Right ventricle myocardium superior (tissue), 1 donor: ENCODE data around the gene INSC. TPM values are rescaled to one million over a fixed set of nuclear protein-coding genes. Genes with fewer than 3 reads are reported as not detected.
"Not testable (repeated sequence)": the region's sequence is repeated elsewhere in the genome, so short reads cannot be mapped to it uniquely, and the experiment has no call there.

ENCODE experiments used
- ATAC-seq: fragments of 200-7000 bp; cut with Tn5 transposase; one replicate; pipeline ENCODE4 v1.9.1; 2020; ENCODE audit warnings: mild to moderate bottlenecking; ENCODE audit not compliant: poor library complexity
- DNase-seq: peaks from one replicate; pipeline ENCODE4 v3.0.0-alpha.2; 2020
- intact Hi-C: fragments of 100-400 bp; cut with DNase I; formaldehyde crosslinking; loops from one replicate; pipeline ENCODE4 v1.11.2; 2022
- long read RNA-seq: library from polyadenylated mRNA; unstranded; transcript quantifications from one replicate; pipeline ENCODE4 v2.0.0, GENCODE V29; 2021
- total RNA-seq: library from RNA; stranded (reverse); fragmentation: NEBNext Ultra II Directional; extraction: Animal tissue kit (Norgen Biotek cat#: 25700); gene quantifications from one replicate; pipeline ENCODE4 v1.2.1, GENCODE V29; 2021
- donor health status: DM: no; HTN: yes; CAD: no; lungs with severe emphysema.

The INSC gene
- total RNA-seq: 1.00 TPM
- long read RNA-seq, partial matches to known transcripts: 0 of 2 reads
- long read RNA-seq, other reads (novel, unspliced or antisense): 2 of 2 reads

- intact Hi-C loops: no loop called here
- no peak for DNase-seq
- ATAC-seq: peak; percentile 64
Observed at GRCh38 chr11:15114501-15115475, at the start of gene INSC. INSC (plus strand) TSS chr11:15114923; CDS start chr11:15149175, 34,252 bp downstream.

- not testable (repeated sequence) for ATAC-seq, DNase-seq
- intact Hi-C loops: loop anchor here (10.0 kb wide), 1 partner anchor 165 kb away; no protein-coding TSS in a partner anchor
Observed at GRCh38 chr11:15069751-15070150, 45.0 kb upstream of the INSC start.

GRCh38 chr11:15071556-15072255 is 43.0 kb upstream of the INSC start:
- intact Hi-C loops: loop anchor here (10.0 kb wide), 1 partner anchor 167 kb away; no protein-coding TSS in a partner anchor
- ATAC-seq: no peak
- DNase-seq: peak; percentile 39

GRCh38 chr11:15072551-15073143 is 42.1 kb upstream of the INSC start:
- intact Hi-C loops: loop anchor here (10.0 kb wide), 1 partner anchor 168 kb away; no protein-coding TSS in a partner anchor
- no peak for ATAC-seq
- no peak for DNase-seq

GRCh38 chr11:15073361-15074205 is 41.1 kb upstream of the INSC start, which contains the start of gene CALCB:
CALCB (plus strand) TSS chr11:15073593; CDS start chr11:15074719, 1,126 bp downstream.
- DNase-seq: peak; percentile 42
- peak; percentile 38 for ATAC-seq
- intact Hi-C loops: loop anchor here (10.0 kb wide), 1 partner anchor 169 kb away; no protein-coding TSS in a partner anchor

GRCh38 chr11:15074206-15075161 is 40.2 kb upstream of the INSC start:
- DNase-seq (peak; percentile 93), ATAC-seq (peak; percentile 95)
- intact Hi-C loops: loop anchor here (10.0 kb wide), 1 partner anchor 170 kb away; no protein-coding TSS in a partner anchor

- DNase-seq: no peak
- no peak for ATAC-seq
- intact Hi-C loops: loop anchor here (10.0 kb wide), 1 partner anchor 170 kb away; no protein-coding TSS in a partner anchor
Observed at GRCh38 chr11:15075162-15075526, 39.6 kb upstream of the INSC start.

GRCh38 chr11:15091175-15091574 is 23.5 kb upstream of the INSC start:
- DNase-seq (no peak), ATAC-seq (no peak)
- intact Hi-C loops: no loop called here

GRCh38 chr11:15091625-15092024 is 23.1 kb upstream of the INSC start:
- DNase-seq: no peak
- ATAC-seq: no peak
- intact Hi-C loops: no loop called here

GRCh38 chr11:15093432-15093831 is 21.3 kb upstream of the INSC start:
- DNase-seq (no peak), ATAC-seq (no peak)
- intact Hi-C loops: no loop called here

- DNase-seq: no peak
- no peak for ATAC-seq
- intact Hi-C loops: no loop called here
Observed at GRCh38 chr11:15095736-15096228, 18.9 kb upstream of the INSC start.

GRCh38 chr11:15097411-15097810 is 17.3 kb upstream of the INSC start:
- intact Hi-C loops: no loop called here
- DNase-seq (no peak), ATAC-seq (no peak)

- intact Hi-C loops: no loop called here
- ATAC-seq: no peak
- DNase-seq: no peak
Observed at GRCh38 chr11:15099267-15099666, 15.5 kb upstream of the INSC start.

GRCh38 chr11:15101072-15101709 is 13.5 kb upstream of the INSC start:
- peak; percentile 89 for ATAC-seq
- DNase-seq: peak; percentile 59
- intact Hi-C loops: loop anchor here (2.0 kb wide), 1 partner anchor 108 kb away; no protein-coding TSS in a partner anchor

- DNase-seq (no peak), ATAC-seq (no peak)
- intact Hi-C loops: no loop called here
Observed at GRCh38 chr11:15104166-15104565, 10.6 kb upstream of the INSC start.
